GM12801 (cell line): ENCODE measurements around the gene TSC2.

Experiments used
- TF ChIP-seq, protein P1 (sequence below): IDR thresholded peaks from one replicate; pipeline ENCODE4 v1.5.1; 2011; ENCODE audit warnings: control low read depth; ENCODE audit not compliant: insufficient read length; ENCODE audit errors: extremely low read depth

TSC2 gene

DNA sequence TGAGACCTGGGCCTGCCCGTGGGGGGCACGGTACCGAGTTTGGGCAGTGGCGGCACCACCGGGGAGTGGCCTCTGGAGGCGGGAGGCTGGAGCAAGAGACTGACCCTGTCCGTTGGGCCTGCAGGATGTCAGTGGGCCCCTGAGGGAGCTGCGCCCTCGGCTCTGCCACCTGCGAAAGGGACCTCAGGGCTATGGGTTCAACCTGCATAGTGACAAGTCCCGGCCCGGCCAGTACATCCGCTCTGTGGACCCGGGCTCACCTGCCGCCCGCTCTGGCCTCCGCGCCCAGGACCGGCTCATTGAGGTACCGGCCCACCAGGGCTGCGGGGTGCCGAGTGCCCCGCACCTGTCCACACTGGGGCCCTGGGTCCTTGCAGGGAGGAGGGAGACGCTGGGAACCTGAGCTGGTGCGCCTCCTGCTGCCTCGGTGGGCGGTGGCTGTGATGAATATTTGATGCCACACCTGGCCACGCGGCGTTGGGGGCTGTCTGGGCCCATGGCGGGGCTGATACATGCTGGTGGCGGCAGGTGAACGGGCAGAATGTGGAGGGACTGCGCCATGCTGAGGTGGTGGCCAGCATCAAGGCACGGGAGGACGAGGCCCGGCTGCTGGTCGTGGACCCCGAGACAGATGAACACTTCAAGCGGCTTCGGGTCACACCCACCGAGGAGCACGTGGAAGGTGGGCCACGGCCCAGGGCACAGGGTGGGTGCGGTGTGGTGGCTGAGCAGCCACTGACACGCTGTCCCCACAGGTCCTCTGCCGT, 11.4 kb upstream of the TSC2 start:
- TF ChIP-seq, protein P1, sequence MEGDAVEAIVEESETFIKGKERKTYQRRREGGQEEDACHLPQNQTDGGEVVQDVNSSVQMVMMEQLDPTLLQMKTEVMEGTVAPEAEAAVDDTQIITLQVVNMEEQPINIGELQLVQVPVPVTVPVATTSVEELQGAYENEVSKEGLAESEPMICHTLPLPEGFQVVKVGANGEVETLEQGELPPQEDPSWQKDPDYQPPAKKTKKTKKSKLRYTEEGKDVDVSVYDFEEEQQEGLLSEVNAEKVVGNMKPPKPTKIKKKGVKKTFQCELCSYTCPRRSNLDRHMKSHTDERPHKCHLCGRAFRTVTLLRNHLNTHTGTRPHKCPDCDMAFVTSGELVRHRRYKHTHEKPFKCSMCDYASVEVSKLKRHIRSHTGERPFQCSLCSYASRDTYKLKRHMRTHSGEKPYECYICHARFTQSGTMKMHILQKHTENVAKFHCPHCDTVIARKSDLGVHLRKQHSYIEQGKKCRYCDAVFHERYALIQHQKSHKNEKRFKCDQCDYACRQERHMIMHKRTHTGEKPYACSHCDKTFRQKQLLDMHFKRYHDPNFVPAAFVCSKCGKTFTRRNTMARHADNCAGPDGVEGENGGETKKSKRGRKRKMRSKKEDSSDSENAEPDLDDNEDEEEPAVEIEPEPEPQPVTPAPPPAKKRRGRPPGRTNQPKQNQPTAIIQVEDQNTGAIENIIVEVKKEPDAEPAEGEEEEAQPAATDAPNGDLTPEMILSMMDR: no peak

DNA sequence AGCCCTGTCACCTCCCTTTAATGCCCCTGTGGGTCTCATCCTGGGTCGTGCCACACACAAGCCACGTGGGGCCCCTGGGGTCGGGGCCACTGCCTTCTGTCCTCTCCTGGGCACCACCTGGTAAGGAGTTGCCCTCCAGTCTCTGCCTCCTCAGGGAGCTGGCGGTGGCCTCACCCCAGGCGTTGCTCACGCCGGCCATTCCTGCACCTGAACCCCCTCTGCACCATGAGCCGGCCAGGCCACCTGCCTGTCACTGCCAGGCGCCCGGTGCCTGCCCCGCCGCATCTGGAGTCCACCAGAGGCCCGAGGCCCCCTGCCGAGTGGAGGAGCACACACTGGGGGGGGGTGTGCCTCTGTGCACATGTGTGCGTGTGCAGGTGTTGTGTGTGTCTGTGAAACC, 10.7 kb upstream of the TSC2 start:
- TF ChIP-seq, protein P1: no peak

DNA sequence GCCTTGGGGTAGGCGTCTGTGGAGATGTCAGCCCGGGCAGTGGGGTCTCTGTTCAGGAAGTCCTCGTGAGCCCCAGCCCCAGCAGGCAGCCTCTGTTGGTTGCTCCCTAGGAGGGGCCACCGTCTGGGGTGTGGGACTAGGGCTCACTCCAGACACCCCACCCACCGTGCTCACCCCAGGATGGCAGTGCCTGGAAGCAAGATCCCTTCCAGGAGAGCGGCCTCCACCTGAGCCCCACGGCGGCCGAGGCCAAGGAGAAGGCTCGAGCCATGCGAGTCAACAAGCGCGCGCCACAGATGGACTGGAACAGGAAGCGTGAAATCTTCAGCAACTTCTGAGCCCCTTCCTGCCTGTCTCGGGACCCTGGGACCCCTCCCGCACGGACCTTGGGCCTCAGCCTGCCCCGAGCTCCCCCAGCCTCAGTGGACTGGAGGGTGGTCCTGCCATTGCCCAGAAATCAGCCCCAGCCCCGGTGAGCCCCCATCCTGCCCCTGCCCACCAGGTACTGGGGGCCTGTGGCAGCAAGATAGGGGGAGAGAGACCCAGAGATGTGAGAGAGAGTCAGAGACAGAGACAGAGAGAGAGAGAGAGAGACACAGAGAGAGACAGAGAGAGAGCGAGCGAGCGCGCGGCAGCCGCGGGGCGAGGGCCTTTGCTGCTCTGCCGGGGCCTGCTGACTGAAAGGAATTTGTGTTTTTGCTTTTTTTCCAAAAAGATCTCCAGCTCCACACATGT, 10.0 kb upstream of the TSC2 start:
- TF ChIP-seq, protein P1: no peak

DNA sequence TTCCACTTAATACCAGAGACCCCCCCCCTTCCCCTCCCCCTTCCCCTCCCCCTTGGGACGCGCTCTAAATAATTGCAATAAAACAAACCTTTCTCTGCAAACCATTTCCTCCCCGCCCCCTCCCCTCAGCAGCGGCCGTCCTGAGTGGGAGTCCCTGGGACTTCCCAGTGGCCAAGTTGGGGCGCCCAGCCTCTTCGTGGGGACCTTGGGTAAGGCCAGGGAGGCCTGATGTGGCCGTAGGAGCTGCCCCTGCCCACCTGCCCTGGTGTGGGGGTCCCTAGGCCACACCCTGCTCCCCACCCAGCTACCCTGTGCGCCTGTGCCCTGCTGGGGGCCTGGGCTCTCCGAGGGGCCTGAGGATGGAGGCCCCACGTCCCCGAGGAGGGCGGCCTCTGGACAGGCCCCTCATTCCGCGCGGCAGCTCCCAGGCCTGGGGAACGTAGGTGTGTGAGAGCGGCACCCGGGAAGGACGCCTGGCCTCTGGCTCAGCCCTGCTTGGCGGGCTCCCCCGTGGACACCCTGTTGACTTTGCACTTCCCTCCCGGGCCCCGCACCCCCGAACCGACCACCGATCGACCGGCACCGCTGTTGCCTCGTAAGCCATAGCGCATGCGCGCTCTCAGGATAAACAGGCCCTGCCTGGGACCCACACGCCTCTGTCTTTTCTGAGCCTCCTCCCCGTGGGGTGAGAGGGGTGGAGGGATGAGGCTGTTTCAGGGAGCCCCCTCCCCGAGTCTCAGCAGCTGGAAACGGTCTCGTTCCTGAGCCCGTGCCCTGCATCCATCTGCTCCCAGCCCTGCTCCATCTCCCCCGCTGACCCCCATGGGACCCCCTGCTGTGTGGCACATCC, 9.2 kb upstream of the TSC2 start:
- TF ChIP-seq, protein P1: no peak

DNA sequence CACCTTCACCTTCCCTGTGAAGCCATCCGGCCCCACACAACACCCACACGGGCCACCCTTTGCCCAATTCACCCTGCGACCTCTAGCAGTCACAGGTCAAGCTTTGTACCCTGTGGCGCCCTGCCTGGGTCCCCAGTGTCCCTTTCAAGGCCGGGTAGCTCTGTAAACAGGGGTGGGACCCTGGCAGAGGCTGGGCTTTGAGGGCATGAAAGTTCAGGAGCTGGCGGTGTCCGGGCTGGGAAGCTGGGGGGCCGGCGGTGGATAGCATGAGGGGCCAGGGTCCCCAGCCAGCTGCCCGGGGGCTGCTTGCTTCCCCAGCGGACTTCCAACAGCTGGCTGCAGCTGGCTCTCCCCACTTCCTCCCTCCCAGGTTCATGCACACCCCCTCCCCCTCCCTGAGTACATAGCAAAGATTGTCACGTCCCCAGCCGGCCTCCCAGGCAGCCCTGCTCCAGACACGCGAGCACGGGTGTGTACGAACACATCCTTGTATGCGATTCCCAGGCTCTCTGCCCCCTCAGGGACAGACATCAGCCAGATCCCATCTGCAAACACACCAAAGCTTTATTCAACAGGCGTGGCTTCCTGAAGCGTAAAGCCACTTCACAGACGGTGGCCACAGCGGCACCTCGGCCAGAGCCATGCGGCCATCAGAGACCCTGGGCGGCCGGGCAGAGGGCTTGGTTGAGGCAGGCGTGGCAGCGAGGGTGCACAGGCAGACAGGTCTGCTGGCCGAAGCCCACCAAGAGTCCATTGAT, 8.3 kb upstream of the TSC2 start:
- TF ChIP-seq, protein P1: no peak

DNA sequence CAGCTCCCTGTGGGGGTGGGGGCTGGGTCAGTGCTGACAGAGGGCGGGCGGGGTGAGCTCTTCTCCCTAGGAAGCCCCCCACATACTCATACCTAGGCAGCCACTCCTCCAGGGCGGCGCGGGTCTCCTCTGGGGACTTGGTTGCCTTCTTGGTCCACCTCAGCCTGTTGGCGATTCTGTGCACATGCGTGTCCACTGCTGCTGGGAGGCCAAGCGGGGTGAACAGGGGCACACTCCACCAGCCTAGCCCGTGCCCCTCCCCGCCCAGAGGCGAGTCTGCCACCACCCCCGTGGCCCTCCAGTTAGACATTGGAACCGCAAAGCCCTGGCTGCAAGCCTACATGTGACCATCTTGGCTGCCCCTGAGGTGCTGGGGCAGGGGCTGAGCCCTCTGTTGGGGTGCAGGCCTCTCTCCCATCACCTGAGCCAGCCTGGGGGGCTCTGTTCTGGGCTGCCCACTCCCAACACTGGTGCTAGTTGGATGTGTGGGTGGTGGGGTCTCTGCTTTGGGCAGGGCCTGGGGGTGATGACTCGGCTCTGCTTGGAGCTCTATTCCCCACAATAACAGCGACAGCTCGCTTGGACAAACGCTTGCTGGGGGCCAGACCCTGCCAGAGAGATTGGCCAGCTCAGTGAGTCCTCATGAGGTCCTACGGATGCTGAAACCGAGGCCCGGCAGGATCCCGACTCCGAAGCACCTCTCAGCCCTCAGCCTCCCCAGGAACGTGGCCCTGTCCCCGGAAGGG, 7.6 kb upstream of the TSC2 start:
- TF ChIP-seq, protein P1: no peak
